GM11168 (cell line): ENCODE measurements around the gene ZSCAN30.
"Not testable (repeated sequence)": the region's sequence is repeated elsewhere in the genome, so short reads cannot be mapped to it uniquely, and the experiment has no call there.

Experiments
- in situ Hi-C: fragments of 300-500 bp; cut with MboI; formaldehyde crosslinking; loops from one replicate; pipeline ENCODE4 v1.12.0; 2022; ENCODE audit warnings: low sequenced_read_pairs; ENCODE audit not compliant: unreplicated experiment

The ZSCAN30 gene

GRCh38 chr18:35241448-35241804 lies 48.6 kb downstream of the ZSCAN30 start:
- in situ Hi-C loops: no loop called here

- in situ Hi-C loops: no loop called here
Observed at GRCh38 chr18:35240664-35241447, 49.2 kb downstream of the ZSCAN30 start, which contains the start of gene ZNF397. Gene ZNF397, plus strand, starts transcription at chr18:35241034. Its CDS starts 1,437 bp downstream, at chr18:35242471.

DNA sequence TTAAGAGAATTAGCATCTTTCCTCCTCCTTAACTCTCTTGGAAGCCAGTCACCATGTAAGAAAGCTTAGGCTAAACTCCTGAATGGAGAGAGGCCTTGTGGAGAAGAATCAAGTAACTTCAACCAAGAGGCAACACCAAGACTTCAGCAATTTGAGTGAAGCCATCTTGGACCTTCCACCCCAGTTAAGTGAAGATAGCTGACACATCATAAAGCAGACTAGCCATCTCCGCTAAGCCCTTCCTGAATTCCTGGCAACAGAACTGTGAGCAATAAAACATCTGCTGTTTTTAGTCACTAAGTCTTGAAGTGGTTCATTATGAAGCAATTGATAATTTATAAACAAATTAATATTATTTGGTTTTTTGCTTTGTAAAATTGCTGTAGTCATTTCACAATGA lies 50.7 kb downstream of the ZSCAN30 start:
- in situ Hi-C loops: loop anchor here (10.0 kb wide), 1 partner anchor 115 kb away; no protein-coding TSS in a partner anchor

GRCh38 chr18:35236571-35237363 lies 53.3 kb downstream of the ZSCAN30 start:
- in situ Hi-C loops: loop anchor here (10.0 kb wide), 1 partner anchor 118 kb away; no protein-coding TSS in a partner anchor

GRCh38 chr18:35231052-35231451 lies 59.0 kb downstream of the ZSCAN30 start:
- in situ Hi-C loops: loop anchor here (10.0 kb wide), 1 partner anchor 124 kb away; no protein-coding TSS in a partner anchor

GRCh38 chr18:35227254-35227653 lies 62.8 kb downstream of the ZSCAN30 start:
- in situ Hi-C loops: no loop called here

GRCh38 chr18:35223797-35224196 lies 66.2 kb downstream of the ZSCAN30 start:
- in situ Hi-C loops: no loop called here

DNA sequence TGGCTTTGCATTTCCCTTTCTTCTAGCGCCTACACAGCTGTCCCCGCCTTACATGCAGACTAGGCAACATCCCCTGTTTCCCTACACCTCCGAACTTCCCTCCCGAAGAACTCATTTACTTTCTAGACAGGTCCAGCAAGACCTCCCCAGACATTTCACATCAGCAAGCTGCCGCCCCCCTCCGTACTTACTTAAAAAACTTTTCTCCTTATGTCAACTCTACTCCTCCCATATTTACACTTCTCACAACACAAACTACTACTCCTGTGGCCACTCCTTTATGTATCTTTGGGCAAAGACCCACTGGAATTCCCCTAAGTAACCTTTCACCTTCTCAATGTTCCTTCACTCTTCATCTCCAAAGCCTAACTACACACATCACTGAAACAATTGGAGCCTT lies 69.6 kb downstream of the ZSCAN30 start:
- in situ Hi-C loops: no loop called here

GRCh38 chr18:35219331-35219730 lies 70.7 kb downstream of the ZSCAN30 start:
- in situ Hi-C loops: not testable (repeated sequence)

DNA sequence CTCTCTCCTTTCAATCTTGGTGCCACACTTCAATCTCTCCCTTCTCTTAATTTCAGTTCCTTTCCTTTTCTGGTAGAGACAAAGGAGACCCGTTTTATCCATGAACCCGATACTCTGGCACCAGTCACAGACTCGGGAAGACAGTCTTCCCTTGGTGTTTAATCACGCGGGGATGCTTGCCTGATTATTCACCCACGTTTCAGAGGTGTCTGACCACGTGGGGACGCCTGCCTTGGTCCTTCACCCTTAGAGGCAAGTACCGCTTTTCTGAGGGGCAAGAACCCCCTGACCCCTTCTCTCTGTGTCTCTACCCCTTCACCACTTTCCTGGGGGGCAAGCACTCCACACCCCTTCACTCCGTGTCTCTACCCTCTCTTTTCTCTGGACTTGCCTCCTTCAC lies 73.4 kb downstream of the ZSCAN30 start:
- in situ Hi-C loops: not testable (repeated sequence)

- in situ Hi-C loops: no loop called here
Observed at GRCh38 chr18:35215026-35215425, 75.0 kb downstream of the ZSCAN30 start.

DNA sequence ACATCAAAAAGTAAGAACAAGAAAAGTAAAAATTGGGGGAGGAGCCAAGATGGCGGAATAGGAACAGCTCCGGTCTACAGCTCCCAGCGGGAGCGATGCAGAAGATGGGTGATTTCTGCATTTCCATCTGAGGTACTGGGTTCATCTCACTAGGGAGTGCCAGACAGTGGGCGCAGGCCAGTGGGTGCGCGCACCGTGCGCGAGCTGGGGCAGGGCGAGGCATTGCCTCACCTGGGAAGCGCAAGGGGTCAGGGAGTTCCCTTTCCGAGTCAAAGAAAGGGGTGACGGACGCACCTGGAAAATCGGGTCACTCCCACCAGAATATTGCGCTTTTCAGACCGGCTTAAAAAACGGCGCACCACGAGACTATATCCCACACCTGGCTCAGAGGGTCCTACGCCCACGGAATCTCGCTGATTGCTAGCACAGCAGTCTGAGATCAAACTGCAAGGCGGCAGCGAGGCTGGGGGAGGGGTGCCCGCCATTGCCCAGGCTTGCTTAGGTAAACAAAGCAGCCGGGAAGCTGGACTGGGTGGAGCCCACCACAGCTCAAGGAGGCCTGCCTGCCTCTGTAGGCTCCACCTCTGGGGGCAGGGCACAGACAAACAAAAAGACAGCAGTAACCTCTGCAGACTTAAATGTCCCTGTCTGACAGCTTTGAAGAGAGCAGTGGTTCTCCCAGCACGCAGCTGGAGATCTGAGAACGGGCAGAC lies 84.1 kb downstream of the ZSCAN30 start:
- in situ Hi-C loops: not testable (repeated sequence)

DNA sequence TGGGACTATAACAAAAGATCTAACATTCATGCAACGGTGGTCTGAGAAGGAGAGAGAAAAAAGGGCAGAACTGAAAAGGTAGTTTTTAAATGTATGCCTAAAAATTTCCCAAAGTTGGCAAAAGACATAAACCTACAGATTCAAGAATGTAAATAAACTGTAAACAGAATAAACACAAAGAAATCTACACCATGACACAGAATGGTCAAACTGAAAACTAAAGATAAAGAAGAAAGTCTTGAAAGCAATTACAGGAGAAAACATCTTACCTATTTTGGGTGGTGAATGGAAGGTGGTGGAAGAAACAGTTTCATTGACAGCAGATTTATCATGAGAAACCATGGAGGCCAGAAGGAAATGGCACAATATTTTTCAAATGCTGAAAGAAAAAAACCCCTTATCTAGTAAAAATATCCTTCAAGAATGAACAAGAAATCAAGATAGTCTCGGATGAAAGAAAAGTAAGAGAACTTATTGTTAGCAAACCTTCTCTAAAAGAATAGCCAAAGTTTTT lies 84.8 kb downstream of the ZSCAN30 start:
- in situ Hi-C loops: no loop called here

- in situ Hi-C loops: no loop called here
Observed at GRCh38 chr18:35203067-35203466, 87.0 kb downstream of the ZSCAN30 start.

GRCh38 chr18:35201256-35201931 lies 88.6 kb downstream of the ZSCAN30 start:
- in situ Hi-C loops: no loop called here
